COLO829 (cell line): ENCODE results near the gene KIAA1217.

Source experiments
- DNase-seq: peaks from one replicate; pipeline ENCODE4 v3.0.0; 2012; ENCODE audit warnings: low spot score

KIAA1217 gene

GRCh38 chr10:24241536-24242040, 32.6 kb downstream of the KIAA1217 start:
- no peak for DNase-seq

DNA sequence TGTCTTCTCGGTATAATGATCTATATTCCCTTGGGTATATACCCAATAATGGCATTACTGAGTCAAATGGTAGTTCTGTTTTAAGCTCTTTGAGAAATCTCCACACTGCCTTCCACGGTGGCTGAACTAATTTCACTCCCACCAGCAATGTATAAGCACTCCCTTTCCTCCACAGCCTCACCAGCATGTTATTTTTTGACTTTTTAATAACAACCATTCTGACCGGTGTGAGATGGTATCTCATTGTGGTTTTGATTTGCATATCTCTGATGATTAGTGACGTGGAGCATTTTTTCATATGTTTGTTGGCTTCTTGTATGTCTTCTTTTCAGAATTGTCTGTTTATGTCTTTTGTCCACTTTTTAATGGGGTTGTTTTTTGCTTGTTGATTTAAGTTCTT, 33.6 kb downstream of the KIAA1217 start:
- no peak for DNase-seq

GRCh38 chr10:24246365-24246764, 37.4 kb downstream of the KIAA1217 start:
- DNase-seq: no peak

DNA sequence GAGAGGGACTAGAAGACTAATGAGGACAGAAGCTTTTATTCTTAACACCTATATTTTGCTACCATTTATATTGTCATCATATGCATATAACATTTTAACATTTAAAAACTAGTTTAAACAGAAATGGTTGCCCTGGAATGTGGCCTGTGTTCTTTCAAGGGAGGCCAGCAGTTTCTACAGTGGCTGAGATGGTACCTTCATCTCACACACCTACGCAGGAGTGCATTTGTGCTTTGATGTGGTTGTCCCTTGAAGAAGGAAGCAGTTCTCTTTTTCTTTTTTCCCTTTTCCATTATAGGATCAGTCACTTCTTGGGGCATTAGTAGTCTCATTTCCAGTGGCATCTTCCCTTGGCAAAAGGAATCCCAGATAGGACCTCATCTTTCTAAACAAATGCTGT, 38.9 kb downstream of the KIAA1217 start:
- DNase-seq: no peak

DNA sequence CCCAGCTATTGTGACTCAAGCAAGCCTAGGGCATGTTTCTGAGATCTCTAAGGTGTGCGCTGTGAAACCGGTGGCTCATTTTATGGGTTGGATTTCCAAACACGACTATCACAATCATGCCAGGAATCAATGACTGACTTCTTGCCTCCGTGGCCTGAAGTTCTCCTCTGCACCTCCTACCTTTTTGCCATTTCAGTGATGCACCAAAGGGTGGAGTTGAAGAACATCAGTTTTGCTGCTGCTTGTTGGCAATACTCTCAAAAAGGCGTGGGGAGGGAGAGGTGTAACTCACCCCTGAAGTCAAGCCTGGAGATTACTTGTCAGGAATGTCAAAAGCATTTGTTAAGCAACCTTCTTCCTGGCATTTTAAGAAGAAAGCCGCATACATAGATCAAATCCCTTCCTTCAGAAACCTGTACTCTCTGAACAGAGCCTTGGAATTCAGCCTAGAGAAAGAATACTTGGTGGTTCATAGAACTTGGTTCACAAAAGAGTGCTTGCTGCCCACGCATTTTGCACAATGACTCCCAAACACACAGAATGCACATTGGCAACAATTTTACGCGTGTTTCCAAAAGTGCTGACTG, 41.0 kb downstream of the KIAA1217 start:
- peak; percentile 24 for DNase-seq

GRCh38 chr10:24251547-24251946, 42.6 kb downstream of the KIAA1217 start:
- DNase-seq: no peak

GRCh38 chr10:24254180-24254579, 45.2 kb downstream of the KIAA1217 start:
- no peak for DNase-seq

GRCh38 chr10:24255115-24255880, 46.4 kb downstream of the KIAA1217 start:
- DNase-seq: no peak

- DNase-seq: no peak
These were observed 47.0 kb downstream of the KIAA1217 start for GRCh38 chr10:24255881-24256311.

- DNase-seq: no peak
These were observed 47.7 kb downstream of the KIAA1217 start for GRCh38 chr10:24256619-24257107.

- no peak for DNase-seq
These were observed 48.6 kb downstream of the KIAA1217 start for GRCh38 chr10:24257588-24257987.

DNA sequence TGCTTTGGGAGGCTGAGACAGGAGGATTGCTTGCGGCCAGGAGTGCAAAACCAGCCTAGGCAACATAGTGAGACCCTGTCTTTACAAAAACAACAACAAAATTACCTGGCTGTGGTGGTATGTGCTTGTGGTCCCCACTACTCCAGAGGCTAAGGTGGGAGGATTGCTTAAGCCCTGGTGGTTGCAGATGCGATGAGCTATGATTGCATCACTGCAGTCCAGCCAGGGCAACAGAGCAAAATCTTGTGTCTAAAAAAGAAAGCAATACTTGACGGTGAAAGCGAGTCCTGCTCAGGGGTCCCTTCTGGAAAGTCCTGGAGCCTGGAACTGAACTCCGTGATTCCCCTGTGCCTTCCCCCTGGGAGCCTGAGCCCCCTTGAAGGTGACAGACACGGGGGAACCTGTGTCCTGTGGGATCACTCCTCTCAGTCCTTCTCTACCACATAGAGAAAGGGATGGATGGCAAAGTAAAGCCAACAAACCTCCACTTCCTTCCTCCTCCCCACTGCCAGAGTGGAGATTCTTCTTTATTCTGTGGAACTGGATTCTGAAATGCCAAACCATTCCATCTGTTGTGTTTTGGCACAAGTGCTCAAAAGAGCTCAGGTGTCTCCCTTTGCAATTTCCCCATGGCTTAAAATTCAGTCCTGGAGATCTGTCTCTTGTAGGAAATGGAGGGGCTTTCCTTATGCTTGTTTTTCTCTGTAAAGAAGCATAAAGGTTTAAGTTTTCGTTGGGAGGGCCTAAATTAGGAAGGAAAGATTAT, 50.6 kb downstream of the KIAA1217 start:
- DNase-seq: no peak

DNA sequence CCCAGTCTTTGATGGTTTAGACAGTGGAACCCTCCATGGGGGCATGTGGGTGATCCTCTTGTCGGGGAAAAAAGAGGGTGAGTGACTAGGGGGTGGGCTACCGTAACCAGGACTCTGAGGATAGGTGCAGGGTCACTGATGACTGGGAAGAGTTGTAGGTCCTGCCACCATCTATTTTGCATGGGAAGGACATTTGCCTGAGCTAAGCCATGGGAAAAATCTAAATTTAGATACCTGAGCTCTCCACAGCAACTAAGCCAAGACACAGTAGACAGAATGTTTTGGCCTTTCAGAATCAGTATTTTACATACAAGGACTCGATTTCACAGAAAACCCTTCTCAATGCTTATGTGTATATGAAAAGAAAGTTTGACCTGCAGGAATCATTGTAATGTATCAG, 52.7 kb downstream of the KIAA1217 start:
- DNase-seq: no peak

GRCh38 chr10:24262929-24263590, 54.1 kb downstream of the KIAA1217 start:
- DNase-seq: no peak

DNA sequence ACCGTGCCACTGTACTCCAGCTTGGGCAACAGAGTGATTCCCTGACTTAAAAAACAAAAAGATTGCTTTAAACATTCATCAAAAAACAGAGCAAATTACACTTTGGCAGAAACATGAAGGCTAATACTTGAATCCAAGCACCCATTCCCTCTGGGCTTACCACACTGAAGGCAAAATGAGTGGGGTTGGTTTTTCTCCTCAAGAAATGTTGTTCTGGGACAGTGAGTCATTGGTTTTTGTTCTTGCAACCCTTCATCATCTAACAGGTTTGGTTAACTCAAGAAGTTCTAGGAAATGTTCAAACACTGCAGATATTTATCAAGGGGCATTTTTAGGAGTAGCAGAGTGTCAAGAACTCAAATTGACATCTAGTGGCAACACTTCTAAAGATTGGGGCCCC, 60.5 kb downstream of the KIAA1217 start:
- no peak for DNase-seq

GRCh38 chr10:24272374-24272773, 63.4 kb downstream of the KIAA1217 start:
- DNase-seq: no peak

GRCh38 chr10:24277277-24277676, 68.3 kb downstream of the KIAA1217 start:
- no peak for DNase-seq

- no peak for DNase-seq
These were observed 68.8 kb downstream of the KIAA1217 start for GRCh38 chr10:24277771-24278170.

GRCh38 chr10:24278176-24278889, 69.4 kb downstream of the KIAA1217 start:
- DNase-seq: no peak

GRCh38 chr10:24279166-24279565, 70.2 kb downstream of the KIAA1217 start:
- no peak for DNase-seq

- no peak for DNase-seq
These were observed 78.7 kb downstream of the KIAA1217 start for GRCh38 chr10:24287559-24288195.
